ENCODE results near the gene HGF.

HGF gene

DNA sequence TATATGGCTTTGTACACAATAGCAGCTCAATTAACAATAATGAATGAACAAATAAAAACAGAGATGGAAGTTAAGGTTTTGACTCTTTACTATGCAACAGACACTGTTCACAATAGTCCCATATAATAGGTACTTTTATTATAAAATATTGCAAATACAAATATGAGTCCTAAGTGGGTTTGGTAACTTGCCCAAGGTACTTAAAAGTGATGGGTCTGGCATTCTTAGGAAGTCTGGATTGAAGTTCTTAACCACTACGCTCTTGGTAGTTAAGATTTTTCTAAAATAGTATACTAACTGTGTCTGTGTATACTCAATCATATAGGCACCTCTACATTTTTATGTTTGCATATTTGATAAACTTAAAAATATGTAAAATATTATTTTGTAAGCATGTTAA lies 55.5 kb downstream of the HGF start:
- DNase-seq, result no peak

GRCh38 chr7:81710751-81711150 lies 59.1 kb downstream of the HGF start:
- DNase-seq, result no peak

DNA sequence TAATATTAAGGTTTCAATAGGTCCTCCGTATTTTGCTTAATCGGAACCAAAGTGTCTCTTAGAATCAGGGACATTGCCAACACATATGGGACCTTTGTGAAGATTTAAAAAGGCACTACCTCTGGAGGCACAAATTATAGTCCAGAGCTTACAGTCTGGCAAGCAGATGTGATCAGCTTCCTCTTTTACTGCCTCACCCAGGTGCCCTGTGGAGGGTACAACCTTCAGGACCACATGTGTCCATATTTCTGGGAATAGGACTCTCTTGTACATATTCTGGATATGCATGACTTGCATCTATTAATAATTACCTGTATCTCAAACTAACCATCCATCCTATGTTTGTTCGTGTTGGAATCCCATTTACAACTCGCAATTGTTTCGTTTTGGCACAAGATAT lies 60.0 kb downstream of the HGF start:
- DNase-seq, result no peak

DNA sequence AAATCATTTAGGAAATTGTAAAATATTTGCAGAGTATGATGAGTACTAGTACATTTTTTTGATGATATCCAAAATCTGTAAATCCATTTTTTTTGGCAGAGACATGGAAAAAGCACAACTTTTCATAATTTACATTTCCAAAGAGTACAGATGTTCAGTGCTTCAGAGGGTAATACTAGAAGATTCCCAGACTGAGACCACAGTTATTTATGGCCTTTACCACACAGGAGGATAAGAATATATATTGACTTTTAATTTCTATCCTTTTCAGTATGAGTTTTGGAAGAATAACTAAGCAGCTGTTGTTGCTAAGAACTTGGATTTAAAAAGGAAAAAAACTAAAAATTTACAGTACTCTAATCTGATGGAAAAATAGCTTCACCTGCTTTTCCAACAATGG lies 61.9 kb downstream of the HGF start:
- DNase-seq, result no peak

GRCh38 chr7:81707196-81707595 lies 62.7 kb downstream of the HGF start:
- no peak for DNase-seq

GRCh38 chr7:81705206-81705605 lies 64.6 kb downstream of the HGF start:
- DNase-seq, result no peak

GRCh38 chr7:81704595-81704994 lies 65.3 kb downstream of the HGF start:
- no peak for DNase-seq

DNA sequence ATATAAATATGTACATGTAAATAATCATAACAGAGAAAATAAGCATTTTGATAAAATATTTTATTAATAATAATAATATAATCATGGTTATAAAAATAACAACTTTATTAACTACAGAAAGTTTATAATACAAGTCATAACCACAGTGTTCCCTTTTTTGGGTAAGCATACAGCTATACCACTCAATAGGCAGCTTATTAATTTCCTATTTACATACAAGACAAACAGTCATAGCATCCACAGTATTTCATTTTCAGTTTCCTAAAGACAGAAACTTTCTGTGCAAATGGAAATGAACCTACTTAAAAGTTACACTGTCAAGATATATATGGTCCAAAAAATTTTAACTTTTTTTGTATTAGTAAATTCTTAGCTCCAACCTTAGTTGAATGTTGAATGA lies 70.9 kb downstream of the HGF start:
- no peak for DNase-seq

DNA sequence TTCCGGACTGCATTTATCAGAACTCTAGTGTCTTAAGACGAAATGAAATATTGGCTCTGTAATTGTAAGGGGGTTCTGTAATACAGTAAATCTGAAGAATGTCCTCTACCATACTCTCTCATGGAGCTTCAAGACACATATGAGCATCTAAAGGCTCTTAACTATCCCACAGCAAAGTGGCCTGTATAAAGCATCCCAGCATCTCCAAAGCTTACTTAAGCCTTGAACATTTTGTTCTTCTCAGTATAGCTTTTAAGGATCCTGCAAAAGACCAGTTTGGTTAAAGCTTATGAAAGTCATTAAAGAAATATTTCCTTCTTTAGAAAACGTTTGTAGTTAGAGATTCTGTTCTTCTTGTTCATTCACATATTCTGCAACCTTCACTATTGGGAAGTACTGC lies 75.1 kb downstream of the HGF start:
- no peak for DNase-seq

DNA sequence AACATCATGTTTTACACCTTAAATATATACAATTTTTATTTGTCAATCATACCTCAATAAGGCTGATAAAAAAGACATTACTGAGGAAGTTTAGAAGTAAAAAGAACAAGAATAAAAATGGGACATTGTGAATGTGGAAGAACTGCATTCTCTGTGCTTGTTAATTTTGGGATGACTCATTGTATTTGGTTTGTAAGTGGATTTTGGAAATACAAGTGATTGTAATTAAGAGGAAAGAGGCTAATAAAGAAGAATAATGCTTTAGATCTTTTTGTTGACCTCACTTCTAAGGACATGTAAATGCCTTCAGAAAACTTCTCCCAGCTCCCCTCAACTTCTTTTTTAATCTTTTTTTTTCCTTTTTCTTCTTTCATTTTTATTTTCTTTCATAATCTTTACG lies 76.0 kb downstream of the HGF start:
- DNase-seq, result no peak

- no peak for DNase-seq
Measured at GRCh38 chr7:81693080-81693479, 76.8 kb downstream of the HGF start.

- no peak for DNase-seq
Measured at GRCh38 chr7:81692146-81692905, 77.5 kb downstream of the HGF start.

- DNase-seq, result no peak
Measured at GRCh38 chr7:81691199-81691821, 78.5 kb downstream of the HGF start.

DNA sequence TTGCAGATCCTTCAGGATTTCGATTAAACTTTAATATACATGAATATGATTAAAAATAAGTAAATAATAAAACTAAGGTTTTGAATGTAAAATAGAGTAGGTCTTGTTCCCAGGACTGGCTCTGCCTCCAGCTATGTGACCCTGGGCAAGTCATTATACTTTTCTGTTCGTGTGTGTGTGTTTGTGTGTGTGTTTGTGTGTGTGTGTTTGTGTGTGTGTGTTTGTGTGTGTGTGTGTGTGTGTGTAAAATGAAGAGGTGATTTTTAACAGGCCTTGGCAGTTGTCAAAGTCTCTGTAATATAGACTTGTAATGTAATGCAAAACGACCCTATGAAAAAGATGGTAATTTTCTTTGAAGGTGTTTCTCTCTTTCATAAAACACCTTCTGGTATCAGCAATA lies 79.2 kb downstream of the HGF start:
- DNase-seq, result no peak

GRCh38 chr7:81690251-81690650 lies 79.6 kb downstream of the HGF start:
- DNase-seq, result no peak

DNA sequence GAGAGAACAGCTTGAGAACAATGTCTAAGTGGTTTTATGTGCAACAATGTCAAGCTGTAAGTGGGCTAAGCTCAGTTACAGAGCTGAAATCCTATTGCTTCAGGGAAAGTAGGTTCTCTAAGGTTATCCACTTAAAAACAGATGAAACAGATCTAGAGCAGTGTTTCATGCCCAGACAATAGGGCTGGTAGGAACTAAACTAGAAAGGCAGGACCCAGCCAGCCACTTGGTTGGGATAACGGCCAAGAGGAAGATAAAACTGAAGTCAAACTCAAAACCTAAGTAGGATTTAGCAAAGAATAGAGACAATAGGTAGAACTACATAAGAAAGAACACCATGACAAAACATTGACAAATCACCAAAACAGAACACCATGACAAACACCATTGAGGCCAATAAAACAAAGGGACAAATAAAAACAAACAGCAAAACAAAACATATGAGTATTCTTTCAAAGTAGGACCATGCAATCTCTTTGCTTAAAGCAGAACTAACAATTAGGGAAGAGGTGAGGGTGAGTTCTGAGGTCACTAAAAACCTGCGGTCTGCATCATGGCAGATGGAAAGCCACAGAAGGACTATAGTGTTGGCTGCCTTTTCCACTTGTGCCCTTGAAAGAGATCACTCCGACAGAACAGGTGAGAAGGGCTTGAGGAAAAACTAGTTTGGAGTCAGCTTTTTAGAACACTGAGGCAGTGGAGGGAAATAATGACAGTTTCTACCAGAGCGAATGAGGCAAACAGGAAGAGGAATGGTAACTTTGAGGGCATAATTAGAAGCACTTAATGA lies 81.0 kb downstream of the HGF start:
- DNase-seq, result no peak

GRCh38 chr7:81687062-81687461 lies 82.8 kb downstream of the HGF start:
- DNase-seq, result no peak

GRCh38 chr7:81685270-81685868 lies 84.5 kb downstream of the HGF start:
- no peak for DNase-seq

- DNase-seq, result peak; percentile 76
Measured at GRCh38 chr7:81684514-81685269, 85.2 kb downstream of the HGF start.

- no peak for DNase-seq
Measured at GRCh38 chr7:81684033-81684432, 85.8 kb downstream of the HGF start.

DNA sequence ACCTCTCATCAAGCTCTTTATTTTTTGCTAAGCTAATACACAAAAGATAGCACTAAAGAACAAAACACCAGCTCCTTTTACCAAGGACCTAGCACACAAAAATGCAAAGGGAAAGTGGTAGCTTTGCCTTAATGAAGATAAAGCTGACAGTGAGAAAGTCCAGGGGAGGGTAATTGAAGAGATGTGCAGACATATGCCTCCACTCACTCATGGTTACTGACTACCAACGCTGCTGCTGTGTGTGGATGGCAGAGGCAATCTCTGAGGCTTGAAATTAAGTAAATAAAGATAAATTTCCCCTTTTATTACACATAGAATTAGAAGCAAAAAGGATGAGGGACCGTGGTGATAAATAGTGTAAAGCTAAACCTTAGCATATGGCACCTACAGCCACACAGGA lies 87.0 kb downstream of the HGF start:
- DNase-seq, result no peak

- no peak for DNase-seq
Measured at GRCh38 chr7:81680120-81680519, 89.7 kb downstream of the HGF start.

- DNase-seq, result no peak
Measured at GRCh38 chr7:81676813-81677212, 93.0 kb downstream of the HGF start.
